Vagina (tissue), 2 donors: ENCODE data around the gene PAX1.

Experiments
- POLR2A ChIP-seq, 2 donors: fragments of 450-650 bp; IDR thresholded peaks; one replicate each; pipeline ENCODE4 v1.6.1; 2017; ENCODE audit warnings: antibody characterized with exemption in 2 of 2, mild to moderate bottlenecking in 2 of 2, moderate library complexity in 2 of 2
- TF ChIP-seq, protein P1 (sequence below), 3 experiments: fragments of 450-650 bp in 2 of 3; fragments of 200-600 bp in 1 of 3; sonication (generic) in 1 of 3; IDR thresholded peaks; one replicate each; pipeline ENCODE4 v1.5.1; 2017 to 2019; ENCODE audit warnings: antibody characterized with exemption in 3 of 3, mild to moderate bottlenecking in 2 of 3, moderate library complexity in 2 of 3

- TF ChIP-seq, protein P1, sequence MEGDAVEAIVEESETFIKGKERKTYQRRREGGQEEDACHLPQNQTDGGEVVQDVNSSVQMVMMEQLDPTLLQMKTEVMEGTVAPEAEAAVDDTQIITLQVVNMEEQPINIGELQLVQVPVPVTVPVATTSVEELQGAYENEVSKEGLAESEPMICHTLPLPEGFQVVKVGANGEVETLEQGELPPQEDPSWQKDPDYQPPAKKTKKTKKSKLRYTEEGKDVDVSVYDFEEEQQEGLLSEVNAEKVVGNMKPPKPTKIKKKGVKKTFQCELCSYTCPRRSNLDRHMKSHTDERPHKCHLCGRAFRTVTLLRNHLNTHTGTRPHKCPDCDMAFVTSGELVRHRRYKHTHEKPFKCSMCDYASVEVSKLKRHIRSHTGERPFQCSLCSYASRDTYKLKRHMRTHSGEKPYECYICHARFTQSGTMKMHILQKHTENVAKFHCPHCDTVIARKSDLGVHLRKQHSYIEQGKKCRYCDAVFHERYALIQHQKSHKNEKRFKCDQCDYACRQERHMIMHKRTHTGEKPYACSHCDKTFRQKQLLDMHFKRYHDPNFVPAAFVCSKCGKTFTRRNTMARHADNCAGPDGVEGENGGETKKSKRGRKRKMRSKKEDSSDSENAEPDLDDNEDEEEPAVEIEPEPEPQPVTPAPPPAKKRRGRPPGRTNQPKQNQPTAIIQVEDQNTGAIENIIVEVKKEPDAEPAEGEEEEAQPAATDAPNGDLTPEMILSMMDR (IDR thresholded peaks at IDR 0.05): no peak
- TF ChIP-seq POLR2A (IDR thresholded peaks at IDR 0.05): no peak
These were observed 5.5 kb downstream of the PAX1 start for GRCh38 chr20:21710863-21711431.
